ENCODE results near the gene POLR2L.

DNA sequence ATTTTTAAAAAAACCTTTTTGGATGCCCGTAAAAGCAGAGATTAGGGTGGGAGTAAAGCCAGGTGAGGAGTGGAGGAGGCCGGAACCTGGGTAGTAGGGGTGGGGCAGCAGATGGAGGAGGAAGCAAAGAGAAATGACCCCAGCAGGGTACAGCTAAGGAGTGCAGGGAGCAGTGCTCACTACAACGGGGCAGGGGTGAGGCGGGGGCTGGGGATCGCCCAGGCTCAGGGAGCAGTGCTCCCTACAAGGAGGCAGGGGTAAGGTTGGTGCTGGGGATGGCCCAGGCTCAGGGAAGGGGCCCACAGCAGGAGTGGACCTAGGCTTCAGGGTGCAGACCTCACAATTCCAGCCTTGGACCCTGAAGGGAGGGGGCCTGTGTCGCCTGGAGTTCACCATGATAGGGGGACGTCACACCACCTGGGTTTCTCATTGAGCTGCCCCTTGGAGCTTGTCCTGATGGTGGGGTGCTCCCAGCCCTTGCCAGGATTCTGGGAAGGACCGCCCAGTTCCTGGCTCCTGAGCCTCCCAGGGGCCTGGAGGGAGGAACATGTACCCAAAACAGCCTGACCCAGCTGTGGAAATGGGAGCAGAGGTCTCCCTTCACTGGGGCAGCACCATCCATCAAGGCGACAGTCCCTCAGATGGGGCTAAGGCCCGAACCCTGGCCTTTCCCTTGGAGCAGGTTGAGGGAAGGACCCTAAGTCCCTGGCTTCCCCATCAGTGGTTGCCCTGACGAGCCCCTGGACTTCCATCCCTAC, 26.5 kb downstream of the POLR2L start:
- TF ChIP-seq EZH2 (IDR thresholded peaks at IDR 0.05; ENCODE audit: insufficient read depth, poor library complexity, severe bottlenecking) (no peak), EZH2phosphoT487 (IDR thresholded peaks at IDR 0.05; ENCODE audit: insufficient read depth, low read depth) (no peak)

Measured in GM23248 (cell line).